GM18517 (cell line): ENCODE measurements around the gene SOCS1.

Experiments
- ATAC-seq: cut with Tn5 transposase; IDR thresholded peaks from one replicate; pipeline ENCODE4 v1.9.1; 2021; ENCODE audit warnings: mild to moderate bottlenecking, moderate library complexity; ENCODE audit not compliant: unreplicated experiment

The SOCS1 gene

DNA sequence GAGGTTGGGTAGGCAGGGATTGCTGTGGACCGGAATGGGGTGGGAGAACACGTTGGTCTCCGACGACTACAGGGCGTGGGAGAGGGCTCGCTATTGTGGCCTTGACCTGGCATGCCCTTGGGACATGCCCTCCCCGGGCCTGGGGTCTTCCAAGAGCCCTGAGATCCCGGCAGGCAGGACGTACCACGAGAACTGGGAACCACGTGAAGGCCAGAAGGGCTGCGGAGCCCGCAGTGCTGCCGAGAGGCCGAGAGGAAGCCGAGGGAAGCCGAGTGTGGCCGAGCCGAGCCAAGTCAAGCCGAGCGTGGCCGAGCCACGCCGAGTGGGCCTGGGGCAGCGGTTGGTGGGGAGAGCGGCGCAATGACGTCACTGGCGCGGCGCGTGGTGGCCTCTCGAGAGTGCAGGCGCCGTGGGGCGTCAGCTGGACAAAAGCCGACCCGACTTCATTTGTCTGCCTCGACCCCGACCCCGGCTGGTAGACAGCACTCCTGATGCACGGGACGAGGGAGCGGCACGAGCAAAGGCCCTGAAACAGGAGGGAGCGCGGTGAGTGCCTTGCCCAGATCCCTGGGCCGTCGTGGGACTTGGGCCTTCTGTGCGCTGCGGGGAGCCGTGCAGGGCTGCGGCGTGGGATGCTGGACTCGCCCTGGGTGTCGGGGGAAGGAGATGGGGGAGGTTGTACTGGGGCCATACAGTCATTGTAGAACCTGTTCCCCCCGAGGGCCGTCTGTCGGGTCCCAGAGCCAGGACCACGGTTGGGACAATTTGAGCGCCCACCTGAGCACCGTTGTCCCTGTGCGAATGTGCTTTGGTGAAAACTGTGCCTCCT, 6.6 kb downstream of the SOCS1 start:
- ATAC-seq, result no peak

DNA sequence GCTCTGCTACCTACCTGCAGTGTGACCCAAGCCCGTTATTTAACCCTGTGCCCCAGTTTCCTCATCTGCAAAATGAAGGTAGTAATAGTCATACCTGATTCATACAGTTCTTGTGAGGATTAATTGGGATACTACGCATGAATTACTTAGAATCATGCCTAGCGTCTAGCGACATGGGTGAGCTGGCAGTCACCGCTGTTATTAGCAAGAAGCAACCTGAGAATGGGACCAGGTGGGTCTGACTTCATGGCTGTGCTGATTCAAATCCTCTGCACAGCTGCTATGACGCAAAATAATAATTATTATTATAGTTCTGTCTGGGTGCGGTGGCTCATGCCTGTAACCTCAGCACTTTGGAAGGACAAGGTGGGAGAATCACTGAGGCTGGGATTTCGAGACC, 7.9 kb downstream of the SOCS1 start:
- ATAC-seq, result no peak

DNA sequence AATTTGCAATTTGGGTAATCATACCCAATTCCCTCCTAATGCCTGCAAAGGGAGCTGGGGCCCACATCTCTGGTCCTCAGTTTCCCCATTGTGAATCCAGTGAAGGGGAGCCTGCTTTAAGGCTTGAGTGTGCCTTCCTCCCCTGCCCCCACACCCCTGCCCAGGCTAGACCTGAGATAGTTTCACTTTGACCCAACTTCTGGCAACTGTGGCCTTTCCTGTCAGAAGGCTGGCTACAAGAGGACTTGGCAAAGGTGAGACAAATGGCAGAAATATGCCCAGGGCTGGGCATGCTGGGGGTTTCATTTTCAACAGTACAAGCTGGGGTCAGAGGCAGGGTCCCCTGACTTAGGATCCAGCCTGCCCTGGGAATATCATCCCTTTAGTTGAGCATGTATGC, 10.0 kb downstream of the SOCS1 start:
- no peak for ATAC-seq

DNA sequence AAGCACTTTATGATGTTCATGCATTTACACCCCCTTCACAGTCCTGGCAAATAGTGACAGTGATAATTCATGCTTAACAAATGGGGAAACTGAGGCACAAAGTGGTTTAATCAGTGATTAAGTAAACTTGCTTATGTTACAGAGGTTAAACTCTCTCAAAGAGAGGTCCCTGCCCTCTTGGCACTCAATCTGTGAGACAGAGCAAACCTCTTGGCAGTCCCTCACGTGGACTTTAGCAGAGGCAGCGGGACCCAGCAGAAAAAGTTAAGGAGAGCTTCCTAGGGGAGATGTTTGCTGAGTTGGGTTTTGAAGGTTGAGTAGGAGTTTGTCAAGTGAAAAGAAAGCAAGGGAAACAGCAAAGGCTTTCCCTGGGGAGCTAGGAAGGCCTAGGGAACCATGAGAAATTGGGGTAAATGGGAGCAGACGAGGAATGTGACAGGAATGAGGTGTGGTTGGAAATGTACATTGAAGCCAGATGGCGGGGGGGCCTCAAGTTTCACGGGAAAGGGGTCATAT, 10.7 kb downstream of the SOCS1 start:
- no peak for ATAC-seq

DNA sequence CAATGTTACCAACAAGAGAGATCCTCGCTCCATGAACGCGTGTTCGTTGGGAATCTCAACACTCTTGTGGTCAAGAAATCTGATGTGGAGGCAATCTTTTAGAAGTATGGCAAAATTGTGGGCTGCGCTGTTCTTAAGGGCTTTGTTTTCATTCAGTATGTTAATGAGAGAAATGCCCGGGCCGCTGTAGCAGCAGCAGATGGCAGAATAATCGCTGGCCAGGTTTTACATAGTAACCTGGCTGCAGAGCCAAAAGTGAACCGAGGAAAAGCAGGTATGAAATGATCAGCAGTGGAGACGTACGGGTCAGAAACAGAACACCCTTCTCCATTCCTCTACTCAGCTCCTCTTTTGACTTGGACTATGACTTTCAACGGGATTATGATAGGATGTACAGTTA, 13.3 kb downstream of the SOCS1 start:
- ATAC-seq, result no peak

DNA sequence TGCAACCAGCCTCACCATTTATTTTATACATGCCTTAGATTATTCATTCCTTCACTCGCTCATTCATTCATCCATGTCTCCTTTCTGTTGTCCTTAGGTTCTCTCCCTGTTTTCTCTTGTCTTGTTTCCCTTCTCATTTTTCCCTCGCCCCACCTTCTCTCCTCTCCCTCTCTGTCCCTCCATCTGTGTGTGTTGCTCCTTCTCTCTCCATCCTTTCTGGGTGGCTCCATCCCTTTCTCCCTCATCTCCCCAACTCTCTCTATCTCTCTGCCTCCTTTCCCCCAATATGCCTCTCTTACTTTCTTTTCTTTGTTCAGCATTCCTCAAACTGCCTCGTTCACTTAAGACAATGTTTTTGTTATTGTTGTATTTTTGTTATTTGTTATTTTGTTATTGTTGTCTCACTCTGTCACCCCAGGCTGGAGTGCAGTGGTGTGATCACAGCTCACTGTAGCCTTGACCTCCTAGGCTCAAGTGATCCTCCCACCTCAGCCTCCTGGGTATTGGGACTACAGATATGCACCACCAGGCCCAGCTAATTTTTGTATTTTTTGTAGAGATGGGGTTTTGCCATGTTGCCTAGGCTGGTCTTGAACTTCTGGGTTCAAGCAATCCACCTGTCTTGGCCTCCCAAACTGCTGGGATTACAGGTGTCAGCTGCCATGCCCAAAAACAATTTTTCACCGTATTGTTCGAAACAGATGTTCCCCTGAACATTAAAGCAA, 14.4 kb downstream of the SOCS1 start:
- no peak for ATAC-seq

DNA sequence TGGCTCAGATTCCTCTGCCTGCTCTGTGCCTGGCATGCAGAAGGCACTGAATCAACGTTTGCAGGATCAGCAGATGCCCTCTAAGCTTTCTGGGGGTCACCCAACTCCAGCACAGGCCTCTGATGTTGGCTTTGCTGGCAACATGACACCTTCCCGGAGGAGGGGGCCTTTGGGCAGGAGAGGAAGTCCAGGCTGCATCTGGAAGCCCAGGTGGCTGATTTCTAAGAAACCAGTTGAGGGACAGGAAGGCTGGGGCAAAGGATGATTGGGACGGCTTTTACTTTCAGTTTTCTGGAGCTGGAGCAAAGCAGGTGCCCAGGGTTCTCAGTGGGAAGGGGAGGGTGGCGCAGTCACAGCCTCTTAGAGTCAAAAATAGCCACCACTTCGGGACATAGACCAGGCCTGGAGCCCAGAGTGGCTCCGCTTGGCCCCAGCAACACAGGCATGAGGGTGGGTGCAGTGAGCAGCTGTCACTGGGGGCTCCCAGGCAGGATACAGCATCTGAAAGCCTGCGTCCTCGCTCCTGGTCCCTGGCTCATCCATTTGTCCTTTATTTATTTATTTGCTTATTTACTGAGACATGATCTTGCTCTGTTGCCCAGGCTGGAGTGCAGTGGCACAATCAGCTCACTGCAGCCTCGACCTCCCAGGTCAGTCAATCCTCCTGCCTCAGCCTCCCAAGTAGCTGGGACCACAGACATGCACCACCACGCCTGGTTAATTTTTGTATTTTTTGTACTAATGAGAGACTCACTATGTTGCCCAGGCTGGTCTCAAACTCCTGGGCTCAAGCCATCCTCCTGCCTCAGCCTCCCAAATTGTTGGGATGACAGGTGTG, 15.1 kb downstream of the SOCS1 start:
- ATAC-seq, result no peak

DNA sequence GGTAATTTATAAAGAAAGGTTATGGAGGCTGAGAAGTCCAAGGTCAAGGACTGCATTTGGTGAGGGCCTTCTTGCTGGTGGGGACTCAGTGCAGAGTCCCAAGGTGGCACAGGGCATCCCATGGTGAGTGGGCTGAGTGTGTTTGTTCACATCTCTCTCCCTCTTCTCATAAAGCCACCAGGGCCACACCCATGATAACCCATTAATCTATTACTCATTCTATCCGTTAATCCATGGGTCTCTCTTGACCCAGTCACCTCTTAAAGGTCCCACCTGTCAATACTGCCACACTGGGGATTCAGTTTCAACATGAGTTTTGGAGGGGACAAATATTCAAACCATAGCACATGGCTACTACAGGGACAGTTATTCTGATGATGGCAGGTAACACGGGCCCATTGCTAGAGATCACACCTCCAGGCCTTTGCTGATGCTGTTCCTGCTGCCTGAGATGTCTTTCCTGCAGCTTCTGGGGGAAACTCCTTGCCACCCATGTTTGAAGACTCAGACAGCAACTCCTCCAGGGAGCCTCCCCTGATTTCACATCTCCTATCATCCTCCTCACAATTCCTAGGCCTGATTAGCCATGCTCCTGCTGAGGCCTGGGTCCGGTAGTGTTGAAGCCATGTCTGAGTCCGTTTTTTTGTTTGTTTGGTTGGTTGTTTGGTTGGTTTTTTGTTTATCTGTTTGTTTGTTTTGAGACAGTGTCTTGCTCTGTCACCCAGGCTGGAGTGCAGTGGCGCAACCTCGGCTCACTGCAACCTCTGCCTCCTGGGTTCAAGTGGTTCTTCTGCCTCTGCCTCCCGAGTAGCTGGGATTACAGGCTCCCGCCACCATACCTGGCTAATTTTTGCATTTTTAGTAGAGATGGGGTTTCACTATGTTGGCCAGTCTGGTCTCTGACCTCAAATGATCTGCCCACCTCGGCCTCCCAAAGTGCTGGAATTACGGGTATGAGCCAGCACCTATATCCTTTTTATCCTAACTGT, 16.1 kb downstream of the SOCS1 start:
- no peak for ATAC-seq

DNA sequence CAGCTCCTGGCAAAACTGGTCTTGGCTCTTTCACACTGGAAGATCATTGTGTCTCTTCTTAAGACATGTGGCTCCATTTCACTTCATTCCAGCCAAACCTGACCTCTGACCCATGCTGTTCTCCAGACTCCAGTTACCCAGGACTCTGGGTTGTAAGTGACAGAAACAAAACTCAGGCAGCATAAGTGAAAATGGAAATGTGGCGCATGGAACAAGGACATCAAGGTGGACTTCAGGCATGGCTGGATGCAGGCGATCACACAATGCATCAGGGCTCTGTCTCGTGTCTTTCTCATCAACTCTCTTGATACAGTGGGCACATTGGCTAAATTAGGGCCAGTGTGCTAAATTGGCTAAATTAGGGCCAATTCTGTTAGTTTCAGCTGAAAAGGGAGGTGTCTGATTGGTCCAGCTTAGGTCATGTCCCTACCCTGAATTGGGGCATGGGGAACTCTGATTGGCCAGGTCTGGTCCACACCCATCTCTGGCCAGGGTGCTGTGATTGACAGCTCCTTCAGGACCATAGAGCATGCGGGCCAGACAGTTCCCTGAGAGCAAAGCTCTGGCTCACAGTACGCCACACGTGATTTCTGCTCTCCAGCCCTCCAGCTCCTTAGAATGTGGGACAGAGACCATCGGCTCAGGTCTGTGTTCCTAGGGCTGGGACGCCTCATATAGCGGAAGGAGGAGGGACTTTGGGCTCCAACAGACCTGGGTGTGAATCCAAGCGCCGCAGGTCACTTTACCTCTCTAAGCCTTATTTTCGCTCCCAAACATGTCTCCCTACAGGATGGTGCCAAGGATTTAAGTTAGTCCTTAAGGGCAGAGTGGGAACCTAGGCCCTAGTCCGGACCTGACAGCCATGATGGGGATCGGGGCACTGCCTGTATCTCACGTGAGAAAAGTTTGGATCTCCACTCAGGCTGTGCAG, 17.5 kb downstream of the SOCS1 start:
- no peak for ATAC-seq

DNA sequence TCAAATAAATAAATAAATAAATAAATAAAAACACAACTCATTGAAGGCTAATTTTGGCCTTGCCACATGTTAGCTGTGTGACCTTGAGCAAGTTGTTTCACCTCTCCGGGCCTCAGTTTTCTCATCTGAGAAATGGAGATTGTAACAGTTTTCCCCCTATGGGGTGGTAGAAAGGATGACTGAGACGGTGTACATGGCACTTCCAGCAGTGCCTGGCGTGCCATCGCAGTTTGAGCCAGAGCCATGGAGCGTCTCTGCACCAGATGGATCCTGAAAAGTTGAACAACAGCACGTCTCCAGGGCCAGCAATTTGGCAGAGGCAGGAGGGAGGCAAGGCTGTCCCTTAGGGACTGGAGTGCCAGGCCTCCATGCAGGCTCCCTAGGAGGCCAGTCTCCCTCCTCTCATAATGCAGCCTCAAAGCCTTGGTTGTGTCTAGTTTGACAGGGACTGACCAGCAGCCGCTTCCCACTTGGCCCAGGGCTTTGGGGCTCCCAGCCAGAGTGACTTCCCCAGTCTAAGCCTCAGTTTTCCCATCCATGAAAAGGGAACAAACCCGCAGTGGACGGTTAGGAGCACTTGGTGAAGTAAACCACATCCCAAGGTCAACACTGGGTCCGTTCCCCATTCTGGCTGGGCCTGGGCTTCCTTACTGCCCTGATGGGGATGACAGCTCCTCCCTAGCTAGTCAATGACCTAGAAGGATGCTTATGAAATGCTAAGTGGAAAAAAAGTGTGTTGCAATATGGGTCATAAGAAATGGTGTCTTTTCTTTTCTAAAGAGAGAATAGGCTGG, 19.3 kb downstream of the SOCS1 start:
- ATAC-seq, result no peak

DNA sequence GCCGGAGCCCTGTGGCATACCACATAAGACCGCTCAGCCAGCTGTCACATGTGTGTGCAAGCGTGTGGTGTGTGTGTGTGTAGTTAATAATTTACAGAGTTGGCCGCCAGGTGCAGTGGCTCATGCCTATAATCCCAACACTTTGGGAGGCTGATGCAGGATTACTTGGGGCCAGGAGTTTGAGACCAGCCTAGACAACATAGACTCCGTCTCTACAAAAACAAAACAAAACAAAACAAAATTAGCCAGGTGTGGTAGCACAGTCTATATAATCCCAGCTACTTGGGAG, 20.4 kb downstream of the SOCS1 start:
- ATAC-seq, result no peak

DNA sequence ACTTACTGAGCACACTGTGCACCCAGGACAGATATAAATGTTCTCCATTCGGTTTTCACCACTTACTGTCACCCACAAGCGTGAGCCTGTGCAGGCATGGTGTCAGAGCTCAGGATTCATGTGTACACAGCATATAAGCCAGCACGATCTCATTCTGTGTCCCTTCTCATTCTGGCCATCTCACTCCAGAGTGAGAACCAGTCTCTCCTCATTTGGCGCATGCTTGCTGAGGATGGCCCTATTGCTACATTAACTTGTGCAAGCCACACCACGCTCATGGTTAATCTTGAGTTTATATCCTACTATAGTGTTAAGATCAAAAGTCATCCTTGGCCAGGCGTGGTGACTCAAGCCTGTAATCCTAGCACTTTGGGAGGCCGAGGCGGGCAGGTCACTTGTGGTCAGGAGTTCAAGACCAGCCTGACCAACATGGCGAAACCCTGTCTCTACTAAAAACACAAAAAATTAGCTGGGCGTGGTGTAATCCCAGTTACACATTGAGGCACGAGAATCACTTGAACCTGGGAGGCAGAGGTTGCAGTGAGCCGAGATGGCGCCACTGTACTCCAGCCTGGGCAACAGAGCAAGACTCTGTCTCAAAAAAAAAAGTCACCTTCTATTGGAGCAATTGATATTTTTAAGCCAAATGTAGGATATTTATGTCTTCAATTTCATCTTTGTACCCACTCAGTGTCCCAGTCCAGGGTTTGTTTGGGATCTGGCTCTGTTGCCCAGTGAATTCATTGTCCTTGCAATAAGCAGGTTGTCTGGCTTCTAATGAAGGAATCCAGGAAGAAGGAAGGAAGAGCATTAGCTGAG, 20.9 kb downstream of the SOCS1 start:
- ATAC-seq, result no peak

DNA sequence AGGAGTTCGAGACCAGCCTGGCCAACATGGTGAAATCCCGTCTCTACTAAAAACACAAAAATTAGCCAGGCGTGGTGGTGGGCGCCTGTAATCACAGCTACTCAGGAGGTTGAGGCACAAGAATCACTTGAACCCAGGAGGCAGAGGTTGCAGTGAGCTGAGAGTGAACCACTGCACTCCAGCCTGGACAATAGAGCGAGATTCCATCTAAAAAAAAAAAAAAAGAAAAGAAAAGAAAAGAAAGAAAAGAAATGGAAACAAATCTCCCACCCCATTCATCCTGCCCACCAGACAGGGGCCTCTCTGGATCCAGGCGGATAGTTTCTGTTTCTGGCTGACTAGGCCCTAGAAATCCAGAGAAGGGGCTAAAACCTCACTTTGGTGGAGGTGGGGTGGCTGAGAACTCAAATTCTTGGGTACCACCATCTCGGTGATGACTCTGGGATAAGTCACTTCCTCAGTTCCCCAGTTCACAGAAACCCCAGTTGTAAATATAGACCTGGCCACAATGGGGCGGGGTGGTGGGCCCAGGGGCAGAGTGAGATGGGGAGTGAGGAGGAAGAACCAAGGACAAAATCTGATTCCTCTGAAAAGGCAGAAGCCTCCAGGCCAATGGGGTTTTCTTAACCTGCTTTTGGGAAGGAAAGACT, 22.2 kb downstream of the SOCS1 start:
- no peak for ATAC-seq

DNA sequence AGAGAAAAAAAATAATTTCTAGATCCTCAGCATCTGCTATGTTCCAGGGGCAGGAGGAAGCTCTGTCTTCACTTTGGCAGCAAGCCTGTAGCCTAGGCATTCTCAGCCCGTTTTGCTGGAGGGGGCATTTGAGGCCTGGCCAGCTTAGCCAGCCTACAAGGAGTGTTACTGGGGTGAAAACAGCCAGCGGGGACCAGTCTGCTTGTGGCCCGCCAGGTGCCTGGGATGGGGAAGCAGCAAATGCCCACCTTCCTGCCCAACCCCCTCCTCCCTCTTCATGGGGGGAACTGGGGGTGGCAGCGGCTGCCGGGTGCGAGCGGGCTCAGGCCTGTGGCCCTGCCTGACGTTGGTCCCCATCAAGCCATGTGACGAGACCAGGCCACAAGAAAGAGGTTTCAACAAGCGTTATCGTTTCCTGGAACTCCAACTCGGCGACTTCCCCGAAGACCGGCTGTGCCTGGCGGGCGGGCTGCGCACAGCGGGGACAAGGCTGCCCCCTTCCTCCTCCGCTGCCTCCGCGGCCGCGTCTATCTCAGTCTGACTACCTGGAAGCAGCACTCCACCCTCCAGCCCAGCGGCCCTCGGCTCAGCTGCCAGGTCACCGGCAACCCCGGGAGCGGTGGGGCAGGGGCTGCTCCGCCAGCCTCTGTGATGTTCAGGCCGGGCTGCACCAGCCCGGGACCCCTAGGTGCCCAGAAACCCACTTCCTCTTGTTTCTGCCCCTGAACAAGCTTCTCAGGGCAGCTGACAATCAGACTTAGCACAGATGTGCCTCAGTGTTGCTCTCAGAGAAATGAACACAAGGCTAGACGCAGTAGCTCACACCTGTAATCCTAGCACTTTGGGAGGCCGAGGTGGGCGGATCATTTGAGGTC, 22.9 kb downstream of the SOCS1 start:
- peak; percentile 59 for ATAC-seq

DNA sequence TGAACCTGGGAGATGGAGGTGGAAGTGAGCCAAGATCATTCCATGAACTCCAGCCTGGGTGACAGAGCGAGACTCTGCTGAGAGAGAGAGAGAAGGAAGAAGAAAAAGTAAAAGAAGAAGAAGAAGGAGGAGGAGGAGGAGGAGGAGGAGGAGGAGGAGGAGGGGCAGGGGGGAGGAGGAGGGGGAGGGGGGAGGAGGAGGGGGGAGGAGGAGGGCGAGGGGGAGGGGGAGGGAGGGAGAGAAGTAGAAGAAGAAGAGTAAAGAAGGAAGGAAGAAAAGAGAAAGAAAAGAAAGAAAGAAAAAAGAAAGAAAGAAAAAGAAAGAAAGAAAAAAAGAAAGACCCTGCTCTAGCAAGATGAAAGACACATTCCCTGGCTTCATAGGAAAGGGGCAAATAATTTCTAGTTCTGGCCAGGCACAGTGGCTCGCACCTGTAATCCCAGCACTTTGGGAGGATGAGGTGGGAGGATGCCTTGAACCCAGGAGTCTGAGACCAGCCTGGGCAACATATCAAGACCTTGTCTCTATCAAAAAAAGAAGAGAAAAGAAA, 23.6 kb downstream of the SOCS1 start:
- no peak for ATAC-seq
